Measurements from ENCODE around the gene APOBEC3F.
"Not testable (repeated sequence)": the region's sequence is repeated elsewhere in the genome, so short reads cannot be mapped to it uniquely, and the experiment has no call there.

APOBEC3F gene

GRCh38 chr22:39073981-39074380 lies 33.3 kb downstream of the APOBEC3F start:
- no peak for DNase-seq (ENCODE audit: low spot score)

GRCh38 chr22:39076155-39077025 lies 35.7 kb downstream of the APOBEC3F start:
- DNase-seq (ENCODE audit: low spot score), result not testable (repeated sequence)

GRCh38 chr22:39077026-39077840 lies 36.6 kb downstream of the APOBEC3F start, which contains the start of gene APOBEC3G:
Gene APOBEC3G (plus strand): TSS chr22:39077275. CDS start chr22:39077362, 87 bp downstream.
- peak; percentile 39 for DNase-seq (ENCODE audit: low spot score)

- not testable (repeated sequence) for DNase-seq (ENCODE audit: low spot score)
Observed at GRCh38 chr22:39077912-39078311, 37.2 kb downstream of the APOBEC3F start.

GRCh38 chr22:39078329-39078728 lies 37.7 kb downstream of the APOBEC3F start:
- no peak for DNase-seq (ENCODE audit: low spot score)

- not testable (repeated sequence) for DNase-seq (ENCODE audit: low spot score)
Observed at GRCh38 chr22:39079054-39079637, 38.5 kb downstream of the APOBEC3F start.

- DNase-seq (ENCODE audit: low spot score), result no peak
Observed at GRCh38 chr22:39080052-39080762, 39.5 kb downstream of the APOBEC3F start.

GRCh38 chr22:39081016-39081415 lies 40.4 kb downstream of the APOBEC3F start:
- no peak for DNase-seq (ENCODE audit: low spot score)

GRCh38 chr22:39081598-39081997 lies 40.9 kb downstream of the APOBEC3F start:
- DNase-seq (ENCODE audit: low spot score), result no peak

GRCh38 chr22:39083212-39084165 lies 42.8 kb downstream of the APOBEC3F start:
- DNase-seq (ENCODE audit: low spot score), result no peak

- DNase-seq (ENCODE audit: low spot score), result no peak
Observed at GRCh38 chr22:39084666-39085065, 44.0 kb downstream of the APOBEC3F start.

- no peak for DNase-seq (ENCODE audit: low spot score)
Observed at GRCh38 chr22:39087098-39087497, 46.4 kb downstream of the APOBEC3F start.

GRCh38 chr22:39087881-39088684 lies 47.4 kb downstream of the APOBEC3F start:
- no peak for DNase-seq (ENCODE audit: low spot score)

GRCh38 chr22:39088685-39089032 lies 48.0 kb downstream of the APOBEC3F start:
- DNase-seq (ENCODE audit: low spot score), result no peak

- no peak for DNase-seq (ENCODE audit: low spot score)
Observed at GRCh38 chr22:39089928-39090327, 49.3 kb downstream of the APOBEC3F start.

GRCh38 chr22:39090426-39091064 lies 49.9 kb downstream of the APOBEC3F start:
- no peak for DNase-seq (ENCODE audit: low spot score)

- DNase-seq (ENCODE audit: low spot score), result no peak
Observed at GRCh38 chr22:39091126-39092081, 50.7 kb downstream of the APOBEC3F start.
